Activated CD4-positive, alpha-beta memory T cell treated with anti-CD3 and anti-CD28 coated beads, Interleukin-2, amount 10 ng/mL, durations not matched to agents 7 days and 5 days (primary cell): ENCODE measurements around the gene ORC5. TPM values are rescaled to one million over a fixed set of nuclear protein-coding genes. Genes with fewer than 3 reads are reported as not detected.

Experiments
- CTCF ChIA-PET: fragments of 350-600 bp; sonication (Branson Sonifier 250); formaldehyde crosslinking; loops from one replicate; lab custom pipeline; 2021; ENCODE audit warnings: antibody characterized with exemption, inconsistent platforms; lab: Charles Lee
- POLR2A ChIA-PET: fragments of 350-600 bp; sonication (Branson Sonifier 250); formaldehyde crosslinking; loops from one replicate; lab custom pipeline; 2021; ENCODE audit warnings: antibody characterized with exemption; lab: Charles Lee
- DNase-seq: peaks from one replicate; pipeline ENCODE4 v3.0.0-alpha.2; 2020
- H3K27ac Mint-ChIP-seq: one replicate; pipeline ENCODE4 v1.8.0; 2021; ENCODE audit warnings: mild to moderate bottlenecking, mixed read lengths
- H3K27me3 Mint-ChIP-seq: one replicate; pipeline ENCODE4 v1.8.0; 2021; ENCODE audit warnings: mixed read lengths
- H3K36me3 Mint-ChIP-seq: one replicate; pipeline ENCODE4 v1.8.0; 2021; ENCODE audit warnings: low read depth, mixed read lengths
- H3K4me1 Mint-ChIP-seq: one replicate; pipeline ENCODE4 v1.8.0; 2021; ENCODE audit warnings: mixed read lengths
- H3K4me3 Mint-ChIP-seq: one replicate; pipeline ENCODE4 v1.8.0; 2021; ENCODE audit warnings: mild to moderate bottlenecking, mixed read lengths
- H3K9me3 Mint-ChIP-seq: one replicate; pipeline ENCODE4 v1.8.0; 2021; ENCODE audit warnings: mixed read lengths
- total RNA-seq, 2 experiments: library from RNA; stranded (reverse); gene quantifications; one replicate each; pipeline ENCODE4 v1.2.3, GENCODE V29; 2021

ORC5 gene
- total RNA-seq, 2 experiments from 2014 or later, result 20.0 to 21.2 TPM

DNA sequence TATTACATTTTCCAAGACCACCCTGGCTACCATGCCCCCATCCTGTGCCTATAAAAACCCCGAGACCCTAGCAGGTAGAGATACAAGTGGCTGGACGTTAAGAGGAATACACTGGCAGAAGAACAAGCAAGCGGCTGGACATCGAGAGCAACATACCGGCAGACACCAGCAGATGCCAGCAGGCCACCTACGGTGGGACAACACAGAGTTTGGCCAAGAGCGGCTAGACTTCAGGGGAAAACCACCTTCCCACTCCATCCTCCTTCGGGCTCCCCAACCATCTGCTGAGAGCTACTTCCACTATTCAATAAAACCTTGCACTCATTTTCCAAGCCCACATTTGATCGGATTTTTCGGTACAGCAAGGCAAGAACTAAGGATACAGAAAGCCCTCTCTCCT lies 70.3 kb downstream of the ORC5 start:
- CTCF ChIA-PET, result no interaction called here
- Mint-ChIP-seq H3K4me3 (no peak overlapping the region), H3K36me3 (peaks cover 13% of the 10 kb centered on the region), H3K4me1 (peaks cover 5% of the 10 kb centered on the region), H3K27me3 (no peaks in the 10 kb centered on the region), H3K27ac (no peak overlapping the region), H3K9me3 (no peaks in the 10 kb centered on the region)
- no peak for DNase-seq
- POLR2A ChIA-PET, result no interaction called here

DNA sequence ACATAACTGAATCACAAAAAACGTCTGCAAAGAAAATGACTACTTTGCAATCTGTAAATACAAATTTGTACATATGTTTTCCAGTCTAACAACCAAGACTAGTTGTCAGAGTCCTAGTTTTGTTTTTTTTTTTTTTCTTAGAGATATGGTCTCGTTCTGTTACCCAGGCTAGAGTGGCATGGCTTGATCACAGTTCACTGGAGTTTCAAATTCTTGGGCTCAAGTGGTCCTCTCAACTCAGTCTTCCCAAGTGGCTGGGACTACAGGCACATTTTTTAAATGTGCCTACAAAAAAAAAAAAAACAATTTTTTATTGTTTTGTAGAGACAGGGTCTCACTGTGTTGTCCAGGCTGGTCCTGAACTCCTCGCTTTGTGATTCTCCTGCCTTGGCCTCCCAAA lies 70.8 kb downstream of the ORC5 start:
- CTCF ChIA-PET, result interaction anchor here (0.7 kb wide), 1 partner anchor 23 kb away, joined by 3 read pairs; no protein-coding TSS in a partner anchor
- Mint-ChIP-seq H3K4me1 (peaks cover 5% of the 10 kb centered on the region), H3K27me3 (no peaks in the 10 kb centered on the region)

DNA sequence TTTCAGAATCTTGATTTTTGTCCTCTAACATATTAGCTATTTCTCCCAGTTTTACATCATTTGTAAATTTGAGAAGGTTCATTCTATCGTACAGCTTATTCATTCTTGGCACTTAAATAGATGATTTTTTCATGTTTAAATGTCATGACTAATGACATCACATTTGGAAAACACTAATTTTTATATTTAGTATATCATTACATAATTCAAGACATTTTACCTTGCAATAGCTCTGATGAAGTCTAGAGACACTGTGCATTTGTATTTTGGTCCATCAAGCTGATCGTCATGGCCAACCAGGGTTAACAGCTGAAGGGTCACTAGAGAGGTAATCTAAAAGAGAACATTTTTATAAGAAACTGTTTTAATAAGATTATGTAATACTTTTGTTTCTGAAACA lies 71.3 kb downstream of the ORC5 start:
- DNase-seq, result no peak
- H3K4me1 Mint-ChIP-seq, result peaks cover 5% of the 10 kb centered on the region
- ChIA-PET CTCF (interaction anchor here (0.7 to 0.9 kb wide), 2 partner anchors 9 to 24 kb away, joined by 3 read pairs; no protein-coding TSS in a partner anchor), POLR2A (no interaction called here)
- no peaks in the 10 kb centered on the region for H3K27me3 Mint-ChIP-seq
- peaks cover 13% of the 10 kb centered on the region for H3K36me3 Mint-ChIP-seq
- no peaks in the 10 kb centered on the region for H3K9me3 Mint-ChIP-seq
- no peak overlapping the region for H3K27ac Mint-ChIP-seq
- no peak overlapping the region for H3K4me3 Mint-ChIP-seq

More for the DNA sequence above, 70.8 kb downstream of the ORC5 start:
- no peaks in the 10 kb centered on the region for H3K9me3 Mint-ChIP-seq
- peaks cover 13% of the 10 kb centered on the region for H3K36me3 Mint-ChIP-seq
- no peak for DNase-seq
- POLR2A ChIA-PET, result no interaction called here
- H3K4me3 Mint-ChIP-seq, result no peak overlapping the region
- no peak overlapping the region for H3K27ac Mint-ChIP-seq

DNA sequence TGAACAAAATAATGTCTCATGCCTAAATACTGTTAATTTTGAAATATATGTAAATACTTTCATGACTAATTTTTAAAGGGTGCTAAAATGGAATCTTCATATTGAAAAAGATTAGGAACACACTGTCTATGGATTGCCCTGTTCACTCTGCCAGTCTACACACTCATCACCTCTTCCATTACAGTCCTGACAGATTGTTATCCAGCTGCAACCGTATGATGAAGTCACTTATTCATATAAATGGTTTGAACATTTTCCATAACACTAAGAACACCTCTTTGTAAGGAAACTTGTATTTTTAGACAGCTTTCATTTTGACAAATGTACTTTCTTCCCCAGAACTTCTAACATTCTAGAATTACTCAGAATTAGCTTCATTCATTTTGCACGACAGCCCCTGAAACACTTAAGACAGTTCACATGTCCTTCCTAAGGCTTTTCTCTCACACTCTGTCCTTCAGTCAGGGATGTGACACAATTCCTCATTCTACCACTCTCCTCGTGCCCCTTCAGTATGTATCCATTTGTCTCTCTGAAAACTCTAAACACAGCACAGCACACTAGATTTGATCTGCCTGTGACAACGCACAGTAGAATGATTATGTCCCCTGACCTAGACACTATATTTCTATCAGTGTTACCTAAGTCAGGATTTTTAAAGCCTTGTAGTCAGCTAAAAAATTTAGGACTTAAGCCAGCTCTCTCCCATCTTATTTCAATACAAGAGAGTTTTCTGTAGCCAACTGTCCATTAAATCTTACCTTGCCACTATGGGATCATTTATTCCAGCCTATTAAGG lies 71.9 kb downstream of the ORC5 start:
- Mint-ChIP-seq H3K9me3 (no peaks in the 10 kb centered on the region), H3K27ac (no peak overlapping the region), H3K4me3 (no peak overlapping the region), H3K27me3 (no peaks in the 10 kb centered on the region), H3K4me1 (peaks cover 5% of the 10 kb centered on the region), H3K36me3 (peaks cover 15% of the 10 kb centered on the region)
- CTCF ChIA-PET, result interaction anchor here (0.9 kb wide), 1 partner anchor 9 kb away, joined by 3 read pairs; no protein-coding TSS in a partner anchor
- POLR2A ChIA-PET, result no interaction called here
- DNase-seq, result no peak

DNA sequence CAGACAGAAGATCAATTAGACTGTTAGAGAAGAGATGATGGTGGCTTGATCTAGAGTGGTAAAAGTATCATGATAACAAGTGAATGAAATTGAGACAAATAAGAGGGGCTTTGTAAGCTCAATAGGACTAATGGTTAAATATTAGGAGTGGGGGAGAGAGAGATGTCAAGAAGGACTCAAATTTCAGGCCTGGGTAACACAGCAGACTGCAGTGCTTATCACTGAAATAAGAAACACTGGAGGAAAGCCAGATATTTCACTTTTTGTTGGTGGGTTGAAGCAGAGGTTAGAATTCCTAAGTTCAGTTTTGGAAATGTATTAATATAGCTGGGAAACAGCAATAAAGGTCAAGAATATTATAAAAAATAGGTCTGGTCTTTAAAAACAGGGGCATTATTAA lies 74.6 kb downstream of the ORC5 start:
- no peak overlapping the region for H3K4me3 Mint-ChIP-seq
- H3K27ac Mint-ChIP-seq, result no peak overlapping the region
- DNase-seq, result no peak
- H3K27me3 Mint-ChIP-seq, result no peaks in the 10 kb centered on the region
- peaks cover 31% of the 10 kb centered on the region for H3K36me3 Mint-ChIP-seq
- POLR2A ChIA-PET, result no interaction called here
- CTCF ChIA-PET, result no interaction called here
- H3K4me1 Mint-ChIP-seq, result peaks cover 5% of the 10 kb centered on the region
- no peaks in the 10 kb centered on the region for H3K9me3 Mint-ChIP-seq

DNA sequence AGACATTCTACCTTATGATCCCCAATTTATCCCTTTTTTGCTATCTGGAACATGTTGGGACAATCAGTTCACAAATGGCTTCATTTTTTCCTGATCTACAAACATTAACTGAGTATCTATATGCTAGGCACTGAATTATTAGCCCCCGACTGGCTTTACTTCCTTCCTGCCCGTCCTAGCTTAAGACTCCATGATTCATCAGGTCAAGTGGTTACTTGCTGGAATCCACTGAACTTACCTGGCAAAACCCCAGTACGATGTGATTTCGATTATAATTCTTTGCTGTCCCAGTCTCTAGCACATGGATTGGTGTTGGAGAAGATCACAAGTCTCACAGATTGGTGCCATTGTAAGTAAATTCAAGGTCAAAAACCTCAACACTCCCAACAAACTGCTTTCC lies 77.1 kb downstream of the ORC5 start:
- peaks cover 29% of the 10 kb centered on the region for H3K36me3 Mint-ChIP-seq
- no peak for DNase-seq
- H3K4me3 Mint-ChIP-seq, result no peak overlapping the region
- ChIA-PET CTCF (no interaction called here), POLR2A (no interaction called here)
- H3K9me3 Mint-ChIP-seq, result no peaks in the 10 kb centered on the region
- no peaks in the 10 kb centered on the region for H3K27me3 Mint-ChIP-seq
- peaks cover under 1% of the 10 kb centered on the region for H3K4me1 Mint-ChIP-seq
- H3K27ac Mint-ChIP-seq, result no peak overlapping the region

DNA sequence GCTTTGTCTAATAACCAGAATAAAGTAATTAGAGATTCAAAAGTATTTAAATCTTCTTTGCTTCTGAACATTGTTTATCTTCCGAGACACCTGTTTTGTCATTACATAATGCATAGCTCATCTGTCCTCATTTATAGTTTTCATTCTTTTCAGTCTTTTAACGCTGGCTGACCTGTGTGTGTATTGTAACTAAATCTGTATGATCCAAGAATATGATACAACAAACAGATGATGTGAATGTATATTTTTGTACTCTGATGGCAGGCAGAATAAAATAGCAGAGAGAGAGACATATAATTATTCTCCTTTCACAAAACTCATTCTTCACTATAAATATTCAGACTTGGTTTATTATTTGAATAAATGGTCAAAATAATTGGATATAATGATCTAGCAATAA lies 80.6 kb downstream of the ORC5 start:
- Mint-ChIP-seq H3K4me1 (no peaks in the 10 kb centered on the region), H3K27me3 (no peaks in the 10 kb centered on the region), H3K4me3 (no peak overlapping the region), H3K9me3 (no peaks in the 10 kb centered on the region), H3K27ac (no peak overlapping the region), H3K36me3 (peaks cover 36% of the 10 kb centered on the region)
- no peak for DNase-seq
- POLR2A ChIA-PET, result no interaction called here
- CTCF ChIA-PET, result interaction anchor here (0.9 kb wide), 1 partner anchor 9 kb away, joined by 3 read pairs; no protein-coding TSS in a partner anchor

DNA sequence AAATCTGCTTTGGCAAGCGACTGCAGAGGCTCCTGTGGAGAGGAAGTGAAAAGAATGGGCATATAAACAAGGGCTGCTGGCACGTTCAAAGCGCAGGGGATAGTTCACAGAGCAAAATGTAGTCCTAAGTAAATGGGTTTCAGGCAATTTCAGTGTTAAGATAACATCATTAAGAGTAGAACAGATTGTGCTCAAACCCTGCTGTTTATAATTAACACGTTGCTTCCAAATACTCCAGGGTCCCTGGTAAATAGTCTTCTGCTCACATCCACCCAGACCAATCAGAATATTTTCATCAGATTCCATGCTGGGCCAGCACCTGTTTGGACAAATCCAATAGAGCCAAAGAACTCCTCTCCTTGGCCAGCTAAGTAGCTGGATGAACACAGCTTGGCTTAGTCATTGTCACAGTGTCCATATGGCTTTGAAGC lies 81.4 kb downstream of the ORC5 start:
- Mint-ChIP-seq H3K27me3 (no peaks in the 10 kb centered on the region), H3K36me3 (peaks cover 36% of the 10 kb centered on the region), H3K27ac (no peak overlapping the region), H3K4me3 (no peak overlapping the region), H3K9me3 (no peaks in the 10 kb centered on the region), H3K4me1 (no peaks in the 10 kb centered on the region)
- ChIA-PET CTCF (interaction anchor here (0.7 to 0.8 kb wide), 2 partner anchors 38 to 557 kb away, joined by 3 to 5 read pairs; no protein-coding TSS in a partner anchor), POLR2A (no interaction called here)
- no peak for DNase-seq

DNA sequence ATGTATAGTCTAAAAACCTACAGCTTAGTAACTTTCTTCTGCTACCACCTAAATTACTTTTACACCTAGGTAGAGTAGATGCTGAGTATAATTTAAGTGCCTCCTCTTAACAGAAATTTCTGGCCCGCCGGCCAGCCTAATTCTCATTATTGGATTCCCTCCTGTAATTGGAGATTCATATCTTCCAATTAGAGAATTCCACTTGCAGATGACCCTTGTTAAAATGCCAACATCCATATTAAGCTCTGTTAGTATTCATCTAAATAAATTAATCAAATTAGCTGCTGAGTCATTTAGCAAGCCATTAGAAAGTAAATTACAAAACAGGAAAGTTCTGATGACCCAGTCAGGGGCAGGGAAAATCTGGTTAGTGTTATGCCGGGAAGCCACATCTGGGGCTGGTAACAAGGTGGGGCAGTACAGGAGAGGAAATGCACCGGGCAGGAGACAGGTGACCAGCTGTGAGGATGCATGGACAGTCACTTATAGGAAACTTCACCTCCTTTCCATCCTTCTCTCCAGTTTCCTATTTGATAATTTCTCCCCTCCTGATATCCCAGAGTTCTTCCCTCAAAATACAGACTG lies 82.8 kb downstream of the ORC5 start:
- Mint-ChIP-seq H3K4me3 (no peak overlapping the region), H3K27me3 (no peaks in the 10 kb centered on the region), H3K36me3 (peaks cover 22% of the 10 kb centered on the region), H3K27ac (no peak overlapping the region), H3K9me3 (no peaks in the 10 kb centered on the region), H3K4me1 (no peaks in the 10 kb centered on the region)
- CTCF ChIA-PET, result no interaction called here
- DNase-seq, result no peak
- POLR2A ChIA-PET, result no interaction called here

DNA sequence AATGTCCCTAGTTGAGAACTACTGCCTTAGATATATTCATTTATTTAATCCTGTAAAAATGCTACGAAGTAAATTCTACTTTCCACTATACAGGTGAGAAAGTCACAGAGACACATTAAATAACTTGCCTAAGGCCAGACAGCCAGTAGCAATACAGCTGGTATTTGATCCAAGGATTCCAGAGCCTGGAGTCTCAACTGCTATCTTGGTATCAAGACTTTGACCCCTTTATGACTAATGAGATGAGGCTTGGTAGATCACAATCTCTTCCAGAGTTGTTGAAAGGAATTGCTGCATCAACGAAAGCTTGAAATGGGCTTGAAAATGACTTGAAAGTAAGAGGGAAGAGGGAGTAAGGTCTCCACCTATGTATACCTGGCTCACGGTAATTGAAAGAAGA lies 83.3 kb downstream of the ORC5 start:
- DNase-seq, result no peak
- Mint-ChIP-seq H3K4me3 (no peak overlapping the region), H3K36me3 (peaks cover 19% of the 10 kb centered on the region), H3K4me1 (no peaks in the 10 kb centered on the region), H3K9me3 (no peaks in the 10 kb centered on the region), H3K27me3 (no peaks in the 10 kb centered on the region), H3K27ac (no peak overlapping the region)
- POLR2A ChIA-PET, result no interaction called here
- CTCF ChIA-PET, result no interaction called here

DNA sequence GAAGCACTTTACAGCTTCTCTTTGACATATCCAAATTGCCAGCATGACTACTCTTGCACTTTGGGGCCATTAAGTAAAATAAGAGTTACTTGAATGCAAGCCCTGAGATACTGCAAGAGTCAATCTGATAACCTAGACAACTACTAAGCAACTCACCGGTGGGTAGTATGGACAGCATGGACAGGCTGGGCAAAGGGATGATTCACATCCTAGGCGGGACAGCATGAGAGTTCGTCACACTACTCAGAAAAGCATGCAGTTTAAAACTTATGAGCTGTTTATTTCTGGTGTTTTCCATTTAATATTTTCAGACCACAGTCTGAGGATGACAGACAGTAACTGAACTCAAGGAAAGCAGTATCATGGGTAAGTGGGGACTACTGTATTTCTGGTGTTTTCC lies 84.0 kb downstream of the ORC5 start:
- POLR2A ChIA-PET, result no interaction called here
- no peaks in the 10 kb centered on the region for H3K4me1 Mint-ChIP-seq
- no peak overlapping the region for H3K27ac Mint-ChIP-seq
- H3K36me3 Mint-ChIP-seq, result peaks cover 15% of the 10 kb centered on the region
- CTCF ChIA-PET, result no interaction called here
- no peaks in the 10 kb centered on the region for H3K27me3 Mint-ChIP-seq
- DNase-seq, result no peak
- no peaks in the 10 kb centered on the region for H3K9me3 Mint-ChIP-seq
- no peak overlapping the region for H3K4me3 Mint-ChIP-seq

DNA sequence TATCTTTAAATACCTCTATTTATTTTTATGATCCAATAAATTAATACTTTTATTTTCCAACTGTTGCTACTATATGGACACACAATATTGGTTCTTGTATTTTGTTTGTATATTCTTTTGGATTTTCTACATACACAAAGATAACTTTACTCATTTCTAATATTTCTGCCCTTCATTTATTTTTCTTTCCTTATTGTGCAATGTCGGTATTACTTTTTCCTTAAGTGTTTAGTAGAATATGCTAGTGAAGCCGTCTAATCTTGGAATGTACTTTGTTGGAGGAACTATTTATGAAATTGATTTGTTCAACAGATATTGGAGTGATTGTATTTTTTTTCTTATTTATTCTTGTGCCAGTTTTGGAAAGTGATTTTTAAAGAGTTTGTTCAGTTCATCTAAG lies 94.0 kb downstream of the ORC5 start:
- ChIA-PET POLR2A (no interaction called here), CTCF (no interaction called here)
- DNase-seq, result no peak
- Mint-ChIP-seq H3K4me1 (no peaks in the 10 kb centered on the region), H3K9me3 (no peaks in the 10 kb centered on the region), H3K36me3 (no peaks in the 10 kb centered on the region), H3K27me3 (peaks cover 13% of the 10 kb centered on the region), H3K27ac (no peak overlapping the region), H3K4me3 (no peak overlapping the region)

DNA sequence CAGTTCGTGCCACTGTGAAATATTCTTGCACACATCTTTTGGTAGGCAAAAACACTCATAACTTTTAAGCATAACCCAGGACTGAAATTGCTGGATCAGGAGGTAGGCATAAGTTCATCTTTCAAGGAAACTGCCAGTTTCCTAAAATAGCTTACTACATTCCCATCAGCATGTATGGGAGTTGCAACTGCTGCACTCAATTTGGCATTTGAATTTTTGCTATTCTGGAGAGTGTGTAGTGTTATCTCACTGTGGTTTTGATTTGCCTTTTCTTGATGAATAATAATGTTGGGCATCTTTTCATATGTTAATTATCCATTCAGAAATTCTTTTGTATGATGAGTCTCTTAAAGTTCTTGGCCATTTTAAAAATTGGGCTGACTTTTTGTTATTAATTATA lies 95.2 kb downstream of the ORC5 start:
- Mint-ChIP-seq H3K36me3 (no peaks in the 10 kb centered on the region), H3K4me3 (no peak overlapping the region), H3K27ac (no peak overlapping the region), H3K4me1 (no peaks in the 10 kb centered on the region), H3K27me3 (peaks cover 19% of the 10 kb centered on the region), H3K9me3 (no peaks in the 10 kb centered on the region)
- DNase-seq, result no peak
- ChIA-PET POLR2A (no interaction called here), CTCF (no interaction called here)
